GM19468 (cell line): ENCODE results near the gene RIPOR1.
"Not testable (repeated sequence)": the region's sequence is repeated elsewhere in the genome, so short reads cannot be mapped to it uniquely, and the experiment has no call there.

Experiments used
- ATAC-seq: cut with Tn5 transposase; IDR thresholded peaks from one replicate; pipeline ENCODE4 v1.9.1; 2021; ENCODE audit warnings: mild to moderate bottlenecking, moderate library complexity, moderate number of reproducible peaks; ENCODE audit not compliant: unreplicated experiment; ENCODE audit errors: extremely low read depth

The RIPOR1 gene

DNA sequence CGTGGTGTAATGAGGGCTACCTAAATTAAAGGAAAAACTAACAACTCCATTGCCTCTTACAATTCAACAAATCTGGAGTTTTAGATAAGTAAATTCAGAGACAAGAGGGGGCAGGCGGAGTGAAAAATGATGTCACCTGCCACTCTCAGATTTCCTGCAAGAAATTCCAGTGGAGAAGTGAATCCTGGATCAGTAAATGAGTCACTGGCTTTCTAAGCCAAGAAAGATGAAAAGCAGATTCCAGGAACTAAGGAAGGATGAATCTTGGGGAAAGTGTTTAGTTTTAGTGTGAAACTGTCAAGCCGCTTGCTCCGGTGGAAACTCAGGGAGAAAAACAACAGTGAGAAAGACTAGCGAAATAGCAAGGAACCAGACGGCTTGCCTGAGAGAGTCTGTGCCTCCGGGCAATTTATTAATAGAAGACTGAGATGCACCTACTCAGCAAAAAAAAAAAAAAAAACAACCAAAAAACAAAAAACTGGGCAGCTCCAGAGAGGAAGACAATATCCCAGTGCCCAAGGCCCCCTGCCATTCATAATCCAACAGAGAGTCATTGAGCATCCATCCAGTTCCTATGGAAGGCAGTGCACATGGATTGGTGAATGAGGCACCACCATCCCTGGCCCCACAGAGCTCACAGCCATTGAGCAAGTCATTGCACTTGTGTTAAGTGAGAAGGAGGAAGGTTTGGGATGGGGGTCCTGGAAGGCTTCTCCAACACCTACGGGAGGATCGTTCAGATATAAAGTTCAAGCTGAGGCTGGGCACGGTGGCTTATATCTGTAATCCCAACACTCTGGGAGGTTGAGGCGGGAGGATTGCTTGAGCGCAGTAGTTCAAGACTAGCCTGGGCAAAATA, 12.1 kb upstream of the RIPOR1 start:
- no peak for ATAC-seq

GRCh38 chr16:67517155-67517445, 11.5 kb upstream of the RIPOR1 start:
- ATAC-seq, result no peak

DNA sequence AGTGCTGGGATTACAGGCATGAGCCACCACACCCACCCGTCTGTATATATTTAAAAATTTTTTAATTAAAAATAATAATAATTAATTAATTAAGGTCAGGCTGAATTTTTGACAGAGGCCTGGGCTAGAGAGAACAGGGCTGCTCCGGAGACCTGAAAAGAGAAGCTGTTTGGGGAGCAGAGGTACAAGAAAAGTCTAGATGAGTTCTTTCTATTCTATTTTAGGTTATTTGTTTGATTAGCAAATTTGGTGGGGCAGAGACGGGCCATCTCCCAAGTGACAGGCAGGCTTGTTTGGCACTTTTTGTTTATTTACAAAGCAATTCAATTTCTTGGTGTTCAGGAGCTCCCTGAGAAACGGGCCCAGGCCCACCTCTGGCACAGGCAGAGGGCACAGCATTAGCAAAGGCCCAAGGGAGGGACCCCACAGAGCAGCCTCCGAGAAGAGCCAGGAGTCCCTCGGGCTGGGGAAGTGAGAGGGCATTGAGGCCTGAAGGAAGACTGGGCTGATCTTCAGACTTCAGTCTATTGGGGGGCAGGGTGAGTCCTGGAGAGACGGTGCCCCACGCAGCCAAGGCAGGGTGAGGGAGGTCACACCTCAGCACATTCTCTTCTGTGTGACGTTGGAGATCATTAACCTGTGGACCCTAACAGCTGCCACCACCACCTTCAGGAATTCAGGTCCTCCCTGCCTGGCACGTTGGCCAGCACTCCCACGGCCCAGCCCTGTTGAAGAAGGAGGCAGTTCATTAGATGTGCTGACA, 10.8 kb upstream of the RIPOR1 start:
- ATAC-seq, result no peak

DNA sequence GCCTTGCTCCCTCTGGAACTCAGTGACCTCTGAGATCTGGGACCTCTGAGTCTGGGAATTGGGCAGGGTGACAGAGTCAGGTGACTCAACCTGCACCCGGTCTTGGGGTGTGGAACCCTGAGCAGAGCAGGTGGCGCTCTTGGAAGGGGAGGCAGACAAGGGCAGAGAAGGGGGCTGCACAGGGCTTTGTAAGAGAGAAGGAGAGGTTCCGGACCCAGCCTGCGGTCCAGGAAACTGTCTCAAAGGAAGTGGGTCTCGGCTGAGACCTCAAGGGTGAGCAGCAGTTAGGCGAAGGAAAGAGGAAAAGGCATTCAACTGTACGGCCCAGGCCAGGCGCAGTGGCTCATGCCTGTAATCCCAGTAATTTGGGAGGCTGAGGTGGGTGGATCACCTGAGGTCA, 10.0 kb upstream of the RIPOR1 start:
- no peak for ATAC-seq

- no peak for ATAC-seq
Observed at GRCh38 chr16:67519242-67519641, 9.4 kb upstream of the RIPOR1 start.

- ATAC-seq, result peak; percentile 36
Observed at GRCh38 chr16:67521095-67521804, 7.4 kb upstream of the RIPOR1 start.

GRCh38 chr16:67525176-67525860, 3.3 kb upstream of the RIPOR1 start:
- no peak for ATAC-seq

DNA sequence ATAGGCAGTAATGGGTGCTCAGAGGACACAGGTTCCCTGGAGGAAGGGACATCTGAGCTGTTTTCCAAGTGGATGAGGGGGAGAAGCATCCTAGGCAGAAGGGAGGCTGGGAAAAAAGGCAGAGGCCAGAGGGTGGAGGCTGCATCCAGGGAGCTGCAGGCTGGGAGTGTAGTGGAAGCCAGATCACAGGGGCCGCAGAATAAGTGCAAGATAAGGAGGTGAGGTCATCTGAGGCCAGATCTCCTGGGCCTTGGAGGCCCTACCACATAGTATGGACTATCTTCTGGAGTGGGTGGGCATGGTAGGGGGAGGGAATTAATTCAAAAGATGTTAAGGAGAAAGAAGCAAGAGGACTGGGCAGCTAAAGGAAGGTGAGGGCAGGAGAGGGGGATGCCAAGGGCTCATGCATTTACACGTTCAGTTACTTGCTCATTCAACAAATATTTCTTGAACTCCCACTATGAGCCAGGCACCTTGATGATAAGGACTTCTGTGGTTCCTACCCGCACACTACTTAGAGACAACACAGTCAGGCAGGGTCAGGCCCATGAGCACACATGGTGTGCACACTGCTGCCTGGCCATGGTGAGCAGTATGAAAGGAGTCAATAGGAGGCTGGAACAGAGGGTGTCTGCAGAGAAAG, 2.4 kb upstream of the RIPOR1 start:
- no peak for ATAC-seq

GRCh38 chr16:67528870-67529581, 397 bp downstream of the RIPOR1 start:
- no peak for ATAC-seq

GRCh38 chr16:67529582-67530012, 968 bp downstream of the RIPOR1 start:
- no peak for ATAC-seq

DNA sequence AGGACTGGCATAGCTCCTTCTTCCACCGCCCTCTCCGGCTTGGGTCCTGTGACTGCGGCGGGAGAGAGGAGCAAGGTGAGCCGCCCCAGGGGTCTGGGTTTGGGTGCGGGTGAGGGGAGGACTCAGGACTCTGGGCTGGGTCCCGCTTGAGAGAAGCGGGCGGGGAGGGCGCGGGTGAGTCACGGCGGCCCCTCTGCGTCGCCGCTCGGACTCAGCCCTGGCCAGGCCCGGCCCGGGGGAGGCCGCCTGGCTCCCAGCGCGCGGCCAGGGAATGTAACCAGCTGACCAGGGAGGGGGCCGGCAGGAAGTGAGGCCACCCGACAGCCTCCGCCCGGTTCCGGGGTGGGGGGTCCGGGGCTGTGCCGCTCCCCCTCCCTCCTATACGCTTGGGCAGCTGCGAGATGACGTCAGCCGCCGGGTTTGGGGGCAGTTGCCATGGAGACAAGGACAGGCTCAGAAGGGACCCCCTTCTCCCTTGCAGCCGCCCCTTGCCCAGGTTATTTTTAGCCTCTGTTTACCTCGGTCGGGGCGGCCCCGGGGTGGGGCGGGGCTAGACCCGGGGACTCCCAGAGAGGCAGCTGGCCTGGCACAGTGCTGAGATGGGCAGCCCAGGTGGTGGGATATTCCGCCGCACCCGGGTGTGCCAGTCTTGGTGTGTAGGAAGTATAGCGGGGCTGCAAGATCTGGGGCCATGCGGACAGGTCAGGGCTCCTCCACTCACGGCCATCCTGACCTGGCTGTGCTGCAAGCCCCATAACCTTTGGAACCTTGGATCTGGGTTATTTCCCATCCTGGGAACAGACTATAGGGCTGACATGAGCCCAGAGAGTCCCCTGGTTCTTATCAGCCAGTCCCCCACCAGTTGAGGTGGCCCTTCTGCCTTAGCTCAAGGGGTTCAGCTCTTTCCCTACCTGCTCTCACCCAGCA, 1.6 kb downstream of the RIPOR1 start:
- ATAC-seq, result no peak

- no peak for ATAC-seq
Observed at GRCh38 chr16:67531247-67531646, 2.6 kb downstream of the RIPOR1 start.

- no peak for ATAC-seq
Observed at GRCh38 chr16:67533024-67533560, 4.5 kb downstream of the RIPOR1 start.

GRCh38 chr16:67533987-67534386, 5.4 kb downstream of the RIPOR1 start:
- ATAC-seq, result not testable (repeated sequence)

- no peak for ATAC-seq
Observed at GRCh38 chr16:67534431-67534830, 5.8 kb downstream of the RIPOR1 start.

DNA sequence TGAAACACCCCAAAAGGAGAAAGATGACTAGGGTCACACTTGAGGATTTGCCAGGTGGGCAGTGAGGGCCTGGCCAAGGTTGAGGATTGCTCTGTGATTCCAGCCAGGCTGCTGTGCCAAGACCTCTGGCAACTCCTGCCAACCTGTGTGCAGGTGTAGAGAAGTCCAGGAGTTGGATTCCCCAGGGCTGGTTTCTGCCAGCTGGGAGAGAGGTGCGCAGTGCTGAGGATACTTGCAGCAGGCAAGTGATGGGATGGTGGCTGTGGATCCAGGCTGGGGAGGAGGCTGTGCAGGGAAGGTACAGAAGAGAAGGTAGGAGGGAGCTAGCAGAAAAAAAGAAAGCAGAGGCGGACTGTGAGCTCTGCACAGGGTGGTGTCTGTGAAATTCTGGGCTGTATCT, 6.6 kb downstream of the RIPOR1 start:
- no peak for ATAC-seq

DNA sequence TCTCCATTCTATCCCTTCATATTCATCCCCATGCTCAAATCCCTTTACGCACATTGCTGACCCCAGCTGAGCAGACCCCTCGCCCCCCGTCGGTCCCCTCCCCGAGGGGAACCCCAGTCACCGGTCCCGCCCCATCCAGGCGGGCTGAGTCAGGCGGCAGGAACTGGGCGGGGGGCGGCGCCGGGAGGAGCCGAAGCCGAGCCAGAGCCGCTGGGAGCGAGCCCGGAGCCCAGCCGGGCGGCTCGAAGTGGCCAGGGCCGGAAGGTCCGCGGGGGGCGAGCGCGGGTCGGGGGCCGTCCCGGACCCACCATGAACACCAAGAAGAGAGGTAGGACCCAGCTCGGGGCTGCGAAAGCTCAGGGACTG, 8.6 kb downstream of the RIPOR1 start:
- no peak for ATAC-seq
